H1 (cell line): Measurements from ENCODE around the gene SEPTIN2. TPM values are rescaled to one million over a fixed set of nuclear protein-coding genes. Genes with fewer than 3 reads are reported as not detected.

ENCODE experiments used
- ASH2L ChIP-seq: fragments of 200-600, 300-600 bp; sonication (generic); IDR thresholded peaks from one replicate; pipeline ENCODE4 v1.7.1; 2017; ENCODE audit warnings: low read length
- BACH1 ChIP-seq: IDR thresholded peaks from 2 replicates; pipeline ENCODE4 v1.6.1; 2012; ENCODE audit warnings: low read length, improper control_type of control experiment
- CBX5 ChIP-seq: fragments of 300-800, 300-1000 bp; sonication (generic); IDR thresholded peaks from 2 replicates; pipeline ENCODE4 v1.7.1; 2016; ENCODE audit warnings: antibody characterized with exemption, low read length, low read depth
- CHD1 ChIP-seq: IDR thresholded peaks from 2 replicates; pipeline ENCODE4 v1.6.1; 2012; ENCODE audit warnings: low read depth, low read length, improper control_type of control experiment
- CHD2 ChIP-seq: IDR thresholded peaks from 2 replicates; pipeline ENCODE4 v1.6.1; 2012; ENCODE audit warnings: low read length, improper control_type of control experiment
- CREB1 ChIP-seq: IDR thresholded peaks from 2 replicates; pipeline ENCODE4 v1.6.1; 2012; ENCODE audit warnings: inconsistent platforms
- EP300 ChIP-seq, 2 experiments: IDR thresholded peaks; 1 replicate in 1 of 2; 2 replicates in 1 of 2; pipeline ENCODE4 v1.6.1; 2011 to 2012; ENCODE audit warnings: low read depth in 2 of 2, low read length in 2 of 2, mild to moderate bottlenecking in 2 of 2, borderline replicate concordance in 1 of 2, inconsistent platforms in 1 of 2, moderate library complexity in 1 of 2
- JUND ChIP-seq: IDR thresholded peaks from 2 replicates; pipeline ENCODE4 v1.6.1; 2011; ENCODE audit warnings: mild to moderate bottlenecking, improper control_type of control experiment, low read length
- KDM1A ChIP-seq: fragments of 200-600, 300-600 bp; sonication (generic); IDR thresholded peaks from 2 replicates; pipeline ENCODE4 v1.7.1; 2016; ENCODE audit warnings: mild to moderate bottlenecking, low read length, borderline replicate concordance
- PHF8 ChIP-seq: fragments of 200-600 bp; sonication (generic); conservative IDR thresholded peaks from 2 replicates; pipeline ENCODE4 v1.7.1; 2012; ENCODE audit warnings: low read depth, mild to moderate bottlenecking, inconsistent platforms, low read length, moderate library complexity
- RBBP5 ChIP-seq: IDR thresholded peaks from 2 replicates; pipeline ENCODE4 v1.7.1; 2012; ENCODE audit warnings: low read depth, mild to moderate bottlenecking, inconsistent platforms, low read length, moderate library complexity, borderline replicate concordance
- RNF2 ChIP-seq: fragments of 200-900, 300-1000 bp; sonication (generic); IDR thresholded peaks from 2 replicates; pipeline ENCODE4 v1.7.1; 2016; ENCODE audit warnings: borderline replicate concordance, low read depth, mild to moderate bottlenecking, antibody characterized with exemption, low read length; ENCODE audit not compliant: poor library complexity, severe bottlenecking; ENCODE audit errors: missing control alignments
- SAP30 ChIP-seq: fragments of 300-600 bp; sonication (generic); IDR thresholded peaks from 2 replicates; pipeline ENCODE4 v1.7.1; 2012; ENCODE audit warnings: low read length, moderate library complexity, mild to moderate bottlenecking, inconsistent platforms; ENCODE audit not compliant: insufficient read depth, insufficient replicate concordance
- SIN3A ChIP-seq, 2 experiments: IDR thresholded peaks in 1 of 2; conservative IDR thresholded peaks in 1 of 2; 2 replicates each; pipeline ENCODE4 v1.6.1; 2011 to 2012; ENCODE audit warnings: low read length in 2 of 2, improper control_type of control experiment in 1 of 2, low read depth in 1 of 2, mild to moderate bottlenecking in 1 of 2
- SIRT6 ChIP-seq: IDR thresholded peaks from one replicate; pipeline ENCODE4 v1.7.1; 2012; ENCODE audit warnings: low read length, inconsistent platforms
- SIX5 ChIP-seq: IDR thresholded peaks from 2 replicates; pipeline ENCODE4 v1.6.1; 2011; ENCODE audit warnings: mild to moderate bottlenecking, low read depth, low read length
- SP4 ChIP-seq: IDR thresholded peaks from 2 replicates; pipeline ENCODE4 v1.6.1; 2012; ENCODE audit warnings: low read length, inconsistent platforms
- SRF ChIP-seq: IDR thresholded peaks from 2 replicates; pipeline ENCODE4 v1.6.1; 2011; ENCODE audit warnings: mild to moderate bottlenecking, low read depth, low read length, moderate library complexity
- TAF7 ChIP-seq: optimal IDR thresholded peaks from 2 replicates; pipeline ENCODE3; 2011; ENCODE audit warnings: low read depth, mild to moderate bottlenecking, inconsistent platforms, low read length, moderate library complexity, borderline replicate concordance
- ZNF274 ChIP-seq: IDR thresholded peaks from 2 replicates; pipeline ENCODE4 v1.7.0; 2012; ENCODE audit warnings: low read length, borderline replicate concordance; ENCODE audit errors: extremely low read depth
- polyA plus RNA-seq, 7 experiments: library from polyadenylated mRNA; depleted of rRNA in 3 of 7; stranded (reverse) in 5 of 7; unstranded in 2 of 7; fragments of >200 nt in 5 of 7; fragments of 200-250 nt in 2 of 7; gene quantifications; 1 replicate in 5 of 7; 2 replicates in 1 of 7; 4 replicates in 1 of 7; pipeline versions ENCODE4 v1.2.1 to v1.2.3, GENCODE V29; 2011 to 2013; ENCODE audit warnings: missing spikeins in 2 of 7, mixed read lengths in 2 of 7
- total RNA-seq: library from RNA; stranded (reverse); fragmentation: NEBNext Ultra II Directional; extraction: Animal tissue kit (Norgen Biotek cat#: 25700); gene quantifications from 2 replicates; pipeline ENCODE4 v1.2.1, GENCODE V29; 2021
- TF ChIP-seq, protein P1 (sequence below): IDR thresholded peaks from 2 replicates; pipeline ENCODE4 v1.6.1; 2011; ENCODE audit warnings: low read depth, mild to moderate bottlenecking, low read length; ENCODE audit not compliant: insufficient read depth
- TF ChIP-seq, protein P2 (sequence below): IDR thresholded peaks from 2 replicates; pipeline ENCODE4 v1.6.1; 2012; ENCODE audit warnings: inconsistent platforms

SEPTIN2 gene
- total and polyA plus RNA-seq, 2 of the 8 experiments (the other 6 are each of a cell fraction or from before 2014, with no cell fraction given): 392 to 650 TPM

DNA sequence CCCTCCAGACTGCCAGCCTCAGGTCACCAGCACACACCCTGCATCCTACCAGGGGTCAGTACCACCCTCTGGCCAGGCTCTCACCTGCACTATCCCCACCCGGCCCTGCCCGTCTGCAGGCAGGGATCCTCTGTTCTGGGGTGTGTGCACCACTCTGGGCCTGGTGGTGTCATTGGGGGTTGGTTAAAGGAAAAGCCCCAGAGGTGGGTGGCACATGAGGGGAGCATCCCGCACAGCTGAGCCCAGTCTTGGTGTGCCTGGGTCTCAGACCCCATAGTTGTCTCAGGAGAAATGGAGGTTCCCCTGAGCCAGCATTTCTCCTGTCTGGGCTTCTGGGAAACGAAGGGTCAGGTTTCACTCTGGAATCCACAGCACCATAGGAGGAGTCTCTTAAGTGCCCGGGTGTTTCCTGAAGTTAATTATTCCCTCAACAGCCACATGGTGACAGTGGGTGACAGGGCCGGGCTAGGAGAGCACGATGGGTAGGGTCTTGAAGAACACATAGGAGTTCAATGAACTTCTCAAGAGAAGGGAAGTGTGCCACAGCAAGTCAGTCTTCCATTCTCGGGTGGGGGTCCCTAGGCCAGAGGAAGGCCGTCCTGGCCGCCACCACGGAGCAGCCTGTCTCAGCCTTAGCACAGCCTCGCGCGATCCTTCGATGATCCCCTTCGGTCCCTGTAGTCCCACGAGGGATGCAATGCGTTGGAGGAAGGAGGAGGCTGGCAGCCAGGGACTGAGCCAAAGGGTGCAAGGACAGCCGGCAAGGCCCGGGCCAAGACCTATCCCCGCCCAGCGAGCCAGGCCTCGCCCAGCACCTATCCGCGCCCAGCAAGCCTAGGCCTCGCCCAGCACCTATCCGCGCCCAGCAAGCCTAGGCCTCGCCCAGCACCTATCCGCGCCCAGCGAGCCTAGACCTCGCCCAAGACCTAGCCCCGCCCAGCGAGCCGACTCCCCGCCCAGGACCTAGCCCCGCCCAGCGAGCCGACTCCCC, 39.2 kb downstream of the SEPTIN2 start (continued):
- 0 out of 4 replicates have a peak, but pooled peaks have one; percentile 19 to 29 for TF ChIP-seq SIN3A (conservative IDR thresholded peaks at IDR 0.05 in 1 of 2, IDR thresholded peaks at IDR 0.05 in 1 of 2; ENCODE audit: low read depth in 1 of 2, low read length in 2 of 2)
- TF ChIP-seq SAP30: no peak
- TF ChIP-seq SIX5: 0 out of 2 replicates have a peak, but pooled peaks have one; percentile 14
- TF ChIP-seq CHD2: 0 out of 2 replicates have a peak, but pooled peaks have one; percentile 50
- no peak for TF ChIP-seq EP300 (IDR thresholded peaks at IDR 0.05; ENCODE audit: borderline replicate concordance in 1 of 2, low read depth in 2 of 2, low read length in 2 of 2)
- TF ChIP-seq CHD1: no peak
- no peak for TF ChIP-seq JUND
- 0 out of 2 replicates have a peak, but pooled peaks have one; percentile 42 for TF ChIP-seq SP4
- TF ChIP-seq TAF7: no peak
- TF ChIP-seq, protein P1, sequence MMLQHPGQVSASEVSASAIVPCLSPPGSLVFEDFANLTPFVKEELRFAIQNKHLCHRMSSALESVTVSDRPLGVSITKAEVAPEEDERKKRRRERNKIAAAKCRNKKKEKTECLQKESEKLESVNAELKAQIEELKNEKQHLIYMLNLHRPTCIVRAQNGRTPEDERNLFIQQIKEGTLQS: no peak
- TF ChIP-seq, protein P2, sequence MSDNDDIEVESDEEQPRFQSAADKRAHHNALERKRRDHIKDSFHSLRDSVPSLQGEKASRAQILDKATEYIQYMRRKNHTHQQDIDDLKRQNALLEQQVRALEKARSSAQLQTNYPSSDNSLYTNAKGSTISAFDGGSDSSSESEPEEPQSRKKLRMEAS: peak; percentile 46
- TF ChIP-seq ASH2L: no peak
- TF ChIP-seq KDM1A: no peak
- no peak for TF ChIP-seq RNF2
- no peak for TF ChIP-seq SRF
- no peak for TF ChIP-seq SIRT6
- no peak for TF ChIP-seq CBX5
- no peak for TF ChIP-seq ZNF274
- no peak for TF ChIP-seq BACH1
- TF ChIP-seq CREB1: no peak
- no peak for TF ChIP-seq RBBP5
- no peak for TF ChIP-seq PHF8
